ENCODE results near the gene GPR180.

GPR180 gene

GRCh38 chr13:94569615-94570014 is 32.0 kb upstream of the GPR180 start:
- Histone ChIP-seq H3K4me2 (ENCODE audit: insufficient read depth, low read length, poor library complexity, severe bottlenecking) (no peak overlapping the region), H4K8ac (ENCODE audit: low read depth, low read length) (no peak overlapping the region), H2BK15ac (ENCODE audit: low read length) (no peak overlapping the region), H2BK120ac (ENCODE audit: low read depth, low read length) (no peak overlapping the region), H3K4ac (ENCODE audit: low read length) (no peak overlapping the region), H2BK12ac (ENCODE audit: low read length) (no peak overlapping the region), H3K23ac (ENCODE audit: low read depth, low read length, poor library complexity) (no peak overlapping the region), H3K27me3 (ENCODE audit: control insufficient read depth in 3 of 3, insufficient read depth in 3 of 3, low read depth in 1 of 3, low read length in 3 of 3) (no peaks in the 10 kb centered on the region), H2AK5ac (ENCODE audit: low read depth, low read length) (no peak overlapping the region), H4K91ac (ENCODE audit: low read depth, low read length, poor library complexity) (no peak overlapping the region), H3K79me1 (ENCODE audit: low read depth, low read length) (no peaks in the 10 kb centered on the region), H3K4me3 (ENCODE audit: low read length in 2 of 2) (no peak overlapping the region), H3K14ac (ENCODE audit: low read length) (no peak overlapping the region), H3K9ac (ENCODE audit: low read depth, low read length, poor library complexity) (no peak overlapping the region), H3K4me1 (ENCODE audit: control insufficient read depth in 2 of 2, insufficient read depth in 1 of 2, low read depth in 1 of 2, low read length in 2 of 2) (no peaks in the 10 kb centered on the region), H3K27ac (replicated peaks; ENCODE audit: low read length) (no peak overlapping the region), H2AFZ (ENCODE audit: low read length) (no peak overlapping the region), H3K9me3 (replicated peaks in 1 of 2; ENCODE audit: control insufficient read depth in 2 of 2, insufficient read depth in 1 of 2, low read depth in 1 of 2, low read length in 2 of 2) (peaks cover 0 to 16% of the 10 kb centered on the region in 2 donors), H3K18ac (ENCODE audit: low read length) (no peak overlapping the region), H3K36me3 (replicated peaks in 1 of 2; ENCODE audit: control insufficient read depth in 2 of 2, insufficient read depth in 2 of 2, low read length in 2 of 2) (peaks cover 12 to 46% of the 10 kb centered on the region in 2 donors), H2BK5ac (ENCODE audit: low read length) (no peak overlapping the region)
- WGBS, 2 donors (ENCODE audit: extremely low coverage in 2 of 2, insufficient read length in 2 of 2, insufficient replicate concordance in 1 of 2) = no CpG with 5 or more reads among the region's 3 CpGs
- DNase-seq (ENCODE audit: low spot score) = no peak

DNA sequence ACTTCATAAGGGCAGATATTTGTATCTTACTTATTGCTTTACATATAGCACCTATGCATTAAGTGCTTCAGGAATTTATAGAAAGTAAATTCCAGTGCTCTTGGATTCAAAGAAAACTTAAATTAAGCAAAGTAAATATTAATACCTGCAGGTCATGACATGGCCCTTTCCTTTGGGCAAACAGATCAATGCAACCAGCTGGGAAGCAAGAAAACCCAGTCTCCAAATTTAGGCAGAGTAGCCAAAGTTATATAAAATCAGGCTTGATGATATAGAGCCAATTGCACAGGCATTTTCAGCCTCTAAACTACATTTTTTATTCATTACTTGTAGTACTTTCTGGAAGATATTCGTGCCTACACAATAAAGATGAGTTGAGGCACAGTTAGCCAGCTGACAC is 22.6 kb upstream of the GPR180 start:
- Histone ChIP-seq H2BK5ac (ENCODE audit: low read length) (no peak overlapping the region), H3K4ac (ENCODE audit: low read length) (no peak overlapping the region), H3K4me3 (ENCODE audit: low read length in 2 of 2) (no peak overlapping the region), H3K27ac (replicated peaks; ENCODE audit: low read length) (no peak overlapping the region), H4K91ac (ENCODE audit: low read depth, low read length, poor library complexity) (no peak overlapping the region), H3K36me3 (replicated peaks in 1 of 2; ENCODE audit: control insufficient read depth in 2 of 2, insufficient read depth in 2 of 2, low read length in 2 of 2) (peaks cover 12 to 98% of the 10 kb centered on the region in 2 donors), H3K4me2 (ENCODE audit: insufficient read depth, low read length, poor library complexity, severe bottlenecking) (no peak overlapping the region), H3K23ac (ENCODE audit: low read depth, low read length, poor library complexity) (no peak overlapping the region), H2BK12ac (ENCODE audit: low read length) (no peak overlapping the region), H3K9ac (ENCODE audit: low read depth, low read length, poor library complexity) (no peak overlapping the region), H2BK120ac (ENCODE audit: low read depth, low read length) (no peak overlapping the region), H3K9me3 (replicated peaks in 1 of 2; ENCODE audit: control insufficient read depth in 2 of 2, insufficient read depth in 1 of 2, low read depth in 1 of 2, low read length in 2 of 2) (peaks cover 0 to 10% of the 10 kb centered on the region in 2 donors), H3K27me3 (ENCODE audit: control insufficient read depth in 3 of 3, insufficient read depth in 3 of 3, low read depth in 1 of 3, low read length in 3 of 3) (no peaks in the 10 kb centered on the region), H3K14ac (ENCODE audit: low read length) (no peak overlapping the region), H2AK5ac (ENCODE audit: low read depth, low read length) (no peak overlapping the region), H3K18ac (ENCODE audit: low read length) (no peak overlapping the region), H3K79me1 (ENCODE audit: low read depth, low read length) (no peaks in the 10 kb centered on the region), H3K4me1 (ENCODE audit: control insufficient read depth in 2 of 2, insufficient read depth in 1 of 2, low read depth in 1 of 2, low read length in 2 of 2) (no peaks in the 10 kb centered on the region), H4K8ac (ENCODE audit: low read depth, low read length) (no peak overlapping the region), H2BK15ac (ENCODE audit: low read length) (no peak overlapping the region), H2AFZ (ENCODE audit: low read length) (no peak overlapping the region)
- DNase-seq (ENCODE audit: low spot score) = no peak
- WGBS, 2 donors (ENCODE audit: extremely low coverage in 2 of 2, insufficient read length in 2 of 2, insufficient replicate concordance in 1 of 2) = no CpG with 5 or more reads among the region's 1 CpG

- no CpG with 5 or more reads among the region's 1 CpG for WGBS, 2 donors (ENCODE audit: extremely low coverage in 2 of 2, insufficient read length in 2 of 2, insufficient replicate concordance in 1 of 2)
- Histone ChIP-seq H3K23ac (ENCODE audit: low read depth, low read length, poor library complexity) (no peak overlapping the region), H3K36me3 (replicated peaks in 1 of 2; ENCODE audit: control insufficient read depth in 2 of 2, insufficient read depth in 2 of 2, low read length in 2 of 2) (peaks cover 10 to 86% of the 10 kb centered on the region in 2 donors), H3K27ac (replicated peaks; ENCODE audit: low read length) (no peak overlapping the region), H3K14ac (ENCODE audit: low read length) (no peak overlapping the region), H2BK5ac (ENCODE audit: low read length) (no peak overlapping the region), H4K91ac (ENCODE audit: low read depth, low read length, poor library complexity) (no peak overlapping the region), H2AFZ (ENCODE audit: low read length) (no peak overlapping the region), H2BK12ac (ENCODE audit: low read length) (no peak overlapping the region), H3K9ac (ENCODE audit: low read depth, low read length, poor library complexity) (no peak overlapping the region), H3K4me1 (ENCODE audit: control insufficient read depth in 2 of 2, insufficient read depth in 1 of 2, low read depth in 1 of 2, low read length in 2 of 2) (no peaks in the 10 kb centered on the region), H2BK15ac (ENCODE audit: low read length) (no peak overlapping the region), H3K4me3 (ENCODE audit: low read length in 2 of 2) (no peak overlapping the region), H3K27me3 (ENCODE audit: control insufficient read depth in 3 of 3, insufficient read depth in 3 of 3, low read depth in 1 of 3, low read length in 3 of 3) (no peaks in the 10 kb centered on the region), H4K8ac (ENCODE audit: low read depth, low read length) (no peak overlapping the region), H3K18ac (ENCODE audit: low read length) (no peak overlapping the region), H3K4ac (ENCODE audit: low read length) (no peak overlapping the region), H3K4me2 (ENCODE audit: insufficient read depth, low read length, poor library complexity, severe bottlenecking) (no peak overlapping the region), H3K79me1 (ENCODE audit: low read depth, low read length) (no peaks in the 10 kb centered on the region), H2BK120ac (ENCODE audit: low read depth, low read length) (no peak overlapping the region), H3K9me3 (replicated peaks in 1 of 2; ENCODE audit: control insufficient read depth in 2 of 2, insufficient read depth in 1 of 2, low read depth in 1 of 2, low read length in 2 of 2) (peaks cover 0 to 10% of the 10 kb centered on the region in 2 donors), H2AK5ac (ENCODE audit: low read depth, low read length) (no peak overlapping the region)
- DNase-seq (ENCODE audit: low spot score) = no peak
Observed at GRCh38 chr13:94583926-94584325, 17.7 kb upstream of the GPR180 start.

- H3K36me3 ChIP-seq (replicated peaks in 1 of 2; ENCODE audit: control insufficient read depth in 2 of 2, insufficient read depth in 2 of 2, low read length in 2 of 2) = peaks cover 7 to 82% of the 10 kb centered on the region in 2 donors
Observed at GRCh38 chr13:94585543-94586101, 16.0 kb upstream of the GPR180 start.

More at GRCh38 chr13:94585543-94586101, 16.0 kb upstream of the GPR180 start:
- no peaks in the 10 kb centered on the region for H3K4me1 ChIP-seq (ENCODE audit: control insufficient read depth in 2 of 2, insufficient read depth in 1 of 2, low read depth in 1 of 2, low read length in 2 of 2)
- H2AK5ac ChIP-seq (ENCODE audit: low read depth, low read length) = no peak overlapping the region
- no peaks in the 10 kb centered on the region for H3K79me1 ChIP-seq (ENCODE audit: low read depth, low read length)
- no peak overlapping the region for H3K18ac ChIP-seq (ENCODE audit: low read length)
- no peak overlapping the region for H3K4me2 ChIP-seq (ENCODE audit: insufficient read depth, low read length, poor library complexity, severe bottlenecking)
- H2BK15ac ChIP-seq (ENCODE audit: low read length) = no peak overlapping the region
- no CpG with 5 or more reads among the region's 6 CpGs for WGBS, 2 donors (ENCODE audit: extremely low coverage in 2 of 2, insufficient read length in 2 of 2, insufficient replicate concordance in 1 of 2)
- no peak for DNase-seq (ENCODE audit: low spot score)
- no peak overlapping the region for H3K14ac ChIP-seq (ENCODE audit: low read length)
- no peaks in the 10 kb centered on the region for H3K27me3 ChIP-seq (ENCODE audit: control insufficient read depth in 3 of 3, insufficient read depth in 3 of 3, low read depth in 1 of 3, low read length in 3 of 3)
- H3K9ac ChIP-seq (ENCODE audit: low read depth, low read length, poor library complexity) = no peak overlapping the region
- no peak overlapping the region for H4K91ac ChIP-seq (ENCODE audit: low read depth, low read length, poor library complexity)
- no peak overlapping the region for H3K27ac ChIP-seq (replicated peaks; ENCODE audit: low read length)
- H3K23ac ChIP-seq (ENCODE audit: low read depth, low read length, poor library complexity) = no peak overlapping the region
- peaks cover 0 to 10% of the 10 kb centered on the region in 2 donors for H3K9me3 ChIP-seq (replicated peaks in 1 of 2; ENCODE audit: control insufficient read depth in 2 of 2, insufficient read depth in 1 of 2, low read depth in 1 of 2, low read length in 2 of 2)
- no peak overlapping the region for H2BK12ac ChIP-seq (ENCODE audit: low read length)
- H4K8ac ChIP-seq (ENCODE audit: low read depth, low read length) = no peak overlapping the region
- H2AFZ ChIP-seq (ENCODE audit: low read length) = no peak overlapping the region
- no peak overlapping the region for H3K4ac ChIP-seq (ENCODE audit: low read length)
- no peak overlapping the region for H2BK120ac ChIP-seq (ENCODE audit: low read depth, low read length)
- H2BK5ac ChIP-seq (ENCODE audit: low read length) = no peak overlapping the region
- H3K4me3 ChIP-seq (ENCODE audit: low read length in 2 of 2) = no peak overlapping the region

All from neuronal stem cell (in vitro differentiated cells).